Loucy (cell line): ENCODE data around the gene MRPL28.

Experiments
- CTCF ChIP-seq: fragments of 200-600 bp; sonication (generic); conservative IDR thresholded peaks from 2 replicates; pipeline ENCODE4 v1.5.1; 2014; ENCODE audit warnings: mild to moderate bottlenecking, antibody characterized with exemption, low read length
- EZH2phosphoT487 ChIP-seq: fragments of 200-600 bp; IDR thresholded peaks from 2 replicates; pipeline ENCODE4 v1.6.1; 2018; ENCODE audit warnings: antibody characterized with exemption, mild to moderate bottlenecking, moderate library complexity, borderline replicate concordance

GRCh38 chr16:324201-324450, 46.2 kb downstream of the MRPL28 start:
- TF ChIP-seq CTCF (no peak), EZH2phosphoT487 (no peak)
